Lung (tissue), 12 donors: ENCODE results near the gene EVI2A. TPM values are rescaled to one million over a fixed set of nuclear protein-coding genes. Genes with fewer than 3 reads are reported as not detected.
"Not testable (repeated sequence)": the region's sequence is repeated elsewhere in the genome, so short reads cannot be mapped to it uniquely, and the experiment has no call there.

Source experiments
- ATAC-seq: fragments of 200-7000 bp; cut with Tn5 transposase; one replicate; pipeline ENCODE4 v1.9.1; 2020; ENCODE audit warnings: moderate number of reproducible peaks; ENCODE audit not compliant: insufficient read depth, low FRiP score
- DNase-seq, 3 donors: peaks; one replicate each; pipeline ENCODE4 v3.0.0-alpha.2; 2013 to 2017
- H3K27ac ChIP-seq, 2 donors: one replicate each; pipeline ENCODE4 v1.5.1; 2013; ENCODE audit warnings: mild to moderate bottlenecking in 2 of 2, moderate library complexity in 2 of 2, control low read depth in 1 of 2, inconsistent platforms in 1 of 2, low read depth in 1 of 2, low read length in 1 of 2
- H3K27me3 ChIP-seq, 3 donors: one replicate each; pipeline ENCODE4 v1.5.1; 2013; ENCODE audit warnings: low read length in 2 of 3; ENCODE audit not compliant: control insufficient read depth in 3 of 3, insufficient read depth in 3 of 3
- H3K36me3 ChIP-seq, 4 donors: one replicate each; pipeline ENCODE4 v1.5.1; 2013; ENCODE audit warnings: low read length in 4 of 4, mild to moderate bottlenecking in 1 of 4, moderate library complexity in 1 of 4; ENCODE audit not compliant: control insufficient read depth in 4 of 4, insufficient read depth in 4 of 4
- H3K4me1 ChIP-seq, 5 donors: one replicate each; pipeline ENCODE4 v1.5.1; 2013; ENCODE audit warnings: low read length in 5 of 5, mild to moderate bottlenecking in 2 of 5, moderate library complexity in 1 of 5; ENCODE audit not compliant: control insufficient read depth in 5 of 5, insufficient read depth in 5 of 5
- H3K4me3 ChIP-seq: one replicate; pipeline ENCODE4 v1.5.1; 2013; ENCODE audit warnings: mild to moderate bottlenecking, control low read depth, moderate library complexity
- H3K9ac ChIP-seq, 2 donors: one replicate each; pipeline ENCODE4 v1.5.1; 2013; ENCODE audit warnings: low read length in 2 of 2, control low read depth in 1 of 2; ENCODE audit not compliant: insufficient read depth in 1 of 2
- H3K9me3 ChIP-seq, 4 donors: one replicate each; pipeline ENCODE4 v1.5.1; 2013; ENCODE audit warnings: low read length in 3 of 4, mild to moderate bottlenecking in 1 of 4, moderate library complexity in 1 of 4; ENCODE audit not compliant: control insufficient read depth in 4 of 4, insufficient read depth in 3 of 4
- WGBS, 2 donors: extraction: QIAGEN DNeasy Blood & Tissue Kit; methylation state at CpG; one replicate each; pipeline ENCODE4 v1.1.7; 2013; 5-methylcytosine and 5-hydroxymethylcytosine counted together
- polyA plus RNA-seq, 2 donors: library from polyadenylated mRNA; stranded (reverse); fragments of 200-250 nt; gene quantifications; one replicate each; pipeline ENCODE4 v1.2.1, GENCODE V29; 2013
- total RNA-seq, 2 donors: library from RNA; depleted of rRNA in 1 of 2; stranded (reverse); fragments of >200 nt in 1 of 2; gene quantifications; one replicate each; pipeline ENCODE4 v1.2.1, GENCODE V29; 2014 to 2021
- TF ChIP-seq, protein P1 (sequence below): IDR thresholded peaks from 2 replicates; pipeline ENCODE4 v1.5.1; 2012; ENCODE audit warnings: mild to moderate bottlenecking; ENCODE audit errors: control extremely low read depth, extremely low read depth
- donor health status: control.
- donor health status: control.
- donor health status: Bipolar disorder and iron deficiency.
- donor health status: healthy.
- donor health status: DM: yes; HTN: yes; CAD: no.

EVI2A gene
- total and polyA plus RNA-seq, 4 donors = 8.9 to 44.9 (median 16.3) TPM

- Histone ChIP-seq H3K4me3 (no peak overlapping the region), H3K27ac (no peak overlapping the region), H3K36me3 (peaks cover 2 to 8% (median 2%) of the 10 kb centered on the region in 4 donors), H3K9me3 (no peaks in the 10 kb centered on the region), H3K4me1 (peaks cover 0 to 3% (median 0%) of the 10 kb centered on the region in 5 donors), H3K27me3 (no peaks in the 10 kb centered on the region), H3K9ac (no peak overlapping the region)
- ATAC-seq (no peak), DNase-seq (no peak)
- WGBS, 2 donors = 94 to 96% methylated on average over 3 of the region's 3 CpGs
- TF ChIP-seq, protein P1, sequence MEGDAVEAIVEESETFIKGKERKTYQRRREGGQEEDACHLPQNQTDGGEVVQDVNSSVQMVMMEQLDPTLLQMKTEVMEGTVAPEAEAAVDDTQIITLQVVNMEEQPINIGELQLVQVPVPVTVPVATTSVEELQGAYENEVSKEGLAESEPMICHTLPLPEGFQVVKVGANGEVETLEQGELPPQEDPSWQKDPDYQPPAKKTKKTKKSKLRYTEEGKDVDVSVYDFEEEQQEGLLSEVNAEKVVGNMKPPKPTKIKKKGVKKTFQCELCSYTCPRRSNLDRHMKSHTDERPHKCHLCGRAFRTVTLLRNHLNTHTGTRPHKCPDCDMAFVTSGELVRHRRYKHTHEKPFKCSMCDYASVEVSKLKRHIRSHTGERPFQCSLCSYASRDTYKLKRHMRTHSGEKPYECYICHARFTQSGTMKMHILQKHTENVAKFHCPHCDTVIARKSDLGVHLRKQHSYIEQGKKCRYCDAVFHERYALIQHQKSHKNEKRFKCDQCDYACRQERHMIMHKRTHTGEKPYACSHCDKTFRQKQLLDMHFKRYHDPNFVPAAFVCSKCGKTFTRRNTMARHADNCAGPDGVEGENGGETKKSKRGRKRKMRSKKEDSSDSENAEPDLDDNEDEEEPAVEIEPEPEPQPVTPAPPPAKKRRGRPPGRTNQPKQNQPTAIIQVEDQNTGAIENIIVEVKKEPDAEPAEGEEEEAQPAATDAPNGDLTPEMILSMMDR = no peak
Measured at GRCh38 chr17:31294231-31294630, 27.2 kb downstream of the EVI2A start.

GRCh38 chr17:31293581-31293980 is 27.8 kb downstream of the EVI2A start:
- Histone ChIP-seq H3K27me3 (no peaks in the 10 kb centered on the region), H3K36me3 (peaks cover 2 to 8% (median 2%) of the 10 kb centered on the region in 4 donors), H3K9me3 (no peaks in the 10 kb centered on the region), H3K4me3 (no peak overlapping the region), H3K4me1 (peaks cover 0 to 3% (median 0%) of the 10 kb centered on the region in 5 donors), H3K27ac (no peak overlapping the region), H3K9ac (no peak overlapping the region)
- WGBS, 2 donors = 94 to 98% methylated on average over 2 of the region's 2 CpGs
- DNase-seq (no peak), ATAC-seq (no peak)
- TF ChIP-seq, protein P1 = no peak

- H3K36me3 ChIP-seq = peaks cover 2 to 11% (median 3%) of the 10 kb centered on the region in 4 donors
- no peak for ATAC-seq
- TF ChIP-seq, protein P1 = no peak
Measured at GRCh38 chr17:31291820-31292219, 29.6 kb downstream of the EVI2A start.

DNA sequence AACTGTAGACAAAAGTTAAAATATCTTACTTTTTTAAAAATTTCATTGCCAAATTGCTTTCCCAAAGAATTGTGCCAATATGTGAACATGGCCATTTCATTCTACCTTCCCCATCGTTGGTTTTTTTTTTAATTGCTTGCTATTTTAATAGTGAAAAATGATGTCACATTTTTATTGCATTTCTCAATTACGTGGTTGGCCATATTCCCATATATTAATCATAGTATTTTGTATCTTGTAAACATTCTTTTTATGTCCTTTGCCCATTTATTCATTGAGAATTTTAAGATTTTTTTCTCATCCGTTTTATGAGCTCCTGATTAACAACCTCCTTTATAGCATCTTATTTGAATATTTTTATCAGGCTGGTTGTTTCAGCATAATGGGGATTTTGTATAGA is 31.6 kb downstream of the EVI2A start:
- no peaks in the 10 kb centered on the region for H3K4me1 ChIP-seq
- 77 to 86% methylated on average over 3 of the region's 3 CpGs for WGBS, 2 donors
- no peaks in the 10 kb centered on the region for H3K27me3 ChIP-seq
- H3K36me3 ChIP-seq = peaks cover 2 to 9% (median 5%) of the 10 kb centered on the region in 4 donors
- DNase-seq = no peak
- no peak for ATAC-seq
- H3K9me3 ChIP-seq = no peaks in the 10 kb centered on the region
- TF ChIP-seq, protein P1 = no peak
- no peak overlapping the region for H3K9ac ChIP-seq
- H3K27ac ChIP-seq = no peak overlapping the region
- no peak overlapping the region for H3K4me3 ChIP-seq

More at GRCh38 chr17:31291820-31292219, 29.6 kb downstream of the EVI2A start:
- Histone ChIP-seq H3K4me1 (peaks cover 0 to 3% (median 0%) of the 10 kb centered on the region in 5 donors), H3K9ac (no peak overlapping the region), H3K9me3 (no peaks in the 10 kb centered on the region), H3K27ac (no peak overlapping the region), H3K4me3 (no peak overlapping the region), H3K27me3 (no peaks in the 10 kb centered on the region)
- DNase-seq = no peak

- not testable (repeated sequence) for H3K9me3 ChIP-seq, H3K27me3 ChIP-seq, ATAC-seq, H3K36me3 ChIP-seq, H3K4me1 ChIP-seq, H3K27ac ChIP-seq, DNase-seq, H3K9ac ChIP-seq, H3K4me3 ChIP-seq
- 44 to 100% methylated on average over 1 of the region's 1 CpG for WGBS, 2 donors
Measured at GRCh38 chr17:31287932-31288331, 33.5 kb downstream of the EVI2A start.
